Left cardiac atrium (tissue), 4 donors: ENCODE results near the gene YES1. TPM values are rescaled to one million over a fixed set of nuclear protein-coding genes. Genes with fewer than 3 reads are reported as not detected.
"Not testable (repeated sequence)": the region's sequence is repeated elsewhere in the genome, so short reads cannot be mapped to it uniquely, and the experiment has no call there.

Source experiments
- ATAC-seq, 2 donors: fragments of 200-7000 bp; cut with Tn5 transposase; one replicate each; pipeline ENCODE4 v1.9.1; 2020; ENCODE audit warnings: mild to moderate bottlenecking in 2 of 2, moderate library complexity in 2 of 2
- DNase-seq: peaks from one replicate; pipeline ENCODE4 v3.0.0-alpha.2; 2020
- intact Hi-C, 2 donors: fragments of 100-400 bp; cut with DNase I; formaldehyde crosslinking; loops; one replicate each; pipeline versions ENCODE4 v1.14.1 to v1.15.1; 2022 to 2023
- total RNA-seq, 2 donors: library from RNA; stranded (reverse); fragmentation: NEBNext Ultra II Directional; extraction: Animal tissue kit (Norgen Biotek cat#: 25700); gene quantifications; one replicate each; pipeline ENCODE4 v1.2.1, GENCODE V29; 2021
- donor health status: DM: no; HTN: yes; CAD: no.
- donor health status: DM: no; HTN: yes; CAD: no; lungs with severe emphysema.
- donor health status: DM: yes; HTN: yes; CAD: no.
- donor health status: Dilated cardiomyopathy.

Gene YES1
- total RNA-seq, 2 donors from 2014 or later = 22.8 to 32.6 TPM

- intact Hi-C loops = no loop called here
- DNase-seq = no peak
- no peak for ATAC-seq
Observed at GRCh38 chr18:805008-805754, 6.9 kb downstream of the YES1 start.

GRCh38 chr18:801137-801536 lies 10.9 kb downstream of the YES1 start:
- no peak for DNase-seq
- no peak for ATAC-seq
- intact Hi-C loops = no loop called here

GRCh38 chr18:799943-800342 lies 12.1 kb downstream of the YES1 start:
- intact Hi-C loops = no loop called here
- ATAC-seq (no peak), DNase-seq (no peak)

DNA sequence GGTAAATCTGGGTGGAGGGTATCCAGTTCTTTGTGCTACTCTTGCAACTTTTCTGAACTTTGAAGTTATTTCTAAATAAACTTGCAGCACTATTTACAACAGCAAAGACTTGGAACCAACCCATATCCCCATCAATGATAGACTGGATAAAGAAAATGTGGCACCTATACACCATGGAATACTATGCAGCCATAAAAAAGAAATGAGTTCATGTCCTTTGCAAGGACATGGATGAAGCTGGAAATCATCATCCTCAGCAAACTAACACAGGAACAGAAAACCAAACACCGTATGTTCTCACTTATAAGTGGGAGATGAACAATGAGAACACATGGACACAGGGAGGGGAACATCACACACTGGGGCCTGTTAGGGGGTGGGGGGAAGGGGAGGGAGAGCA lies 16.7 kb downstream of the YES1 start:
- ATAC-seq, intact Hi-C loops, DNase-seq: not testable (repeated sequence)

- no peak for DNase-seq
- intact Hi-C loops = no loop called here
- no peak for ATAC-seq
Observed at GRCh38 chr18:789397-789796, 22.6 kb downstream of the YES1 start.

- ATAC-seq (no peak), DNase-seq (no peak)
- intact Hi-C loops = no loop called here
Observed at GRCh38 chr18:785242-785641, 26.8 kb downstream of the YES1 start.

DNA sequence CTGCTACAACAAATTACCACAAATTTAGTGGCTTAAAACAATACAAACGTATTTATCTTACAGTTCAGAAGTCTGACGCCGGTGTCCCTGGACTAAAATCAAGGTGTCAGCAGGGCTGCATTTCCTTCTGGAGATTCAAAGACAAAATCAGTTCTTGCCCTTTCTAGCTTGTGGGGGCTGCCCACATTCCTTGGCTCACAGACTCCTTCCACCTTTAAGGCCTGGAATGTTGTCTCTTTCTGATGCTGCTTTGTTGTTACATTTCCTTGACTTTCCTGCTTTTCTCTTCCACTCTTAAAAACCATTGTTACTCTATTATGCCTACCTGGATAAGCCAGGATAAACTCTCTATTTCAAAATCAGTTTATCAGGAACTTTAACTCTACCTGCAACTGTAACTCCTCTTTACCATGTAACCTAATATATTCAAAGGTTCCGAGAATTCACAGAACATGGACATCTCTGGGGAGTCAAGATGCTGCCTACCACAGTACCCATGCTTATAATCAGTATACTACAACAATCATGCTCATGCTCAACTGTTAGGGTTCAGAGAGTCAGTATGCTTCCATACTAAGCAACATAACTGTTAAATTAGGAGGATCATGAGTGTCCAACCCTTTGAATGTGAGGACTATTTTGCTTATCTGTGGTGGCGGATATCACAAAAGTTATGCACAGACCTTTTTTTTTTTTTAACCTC lies 27.4 kb downstream of the YES1 start:
- no peak for ATAC-seq
- intact Hi-C loops = no loop called here

DNA sequence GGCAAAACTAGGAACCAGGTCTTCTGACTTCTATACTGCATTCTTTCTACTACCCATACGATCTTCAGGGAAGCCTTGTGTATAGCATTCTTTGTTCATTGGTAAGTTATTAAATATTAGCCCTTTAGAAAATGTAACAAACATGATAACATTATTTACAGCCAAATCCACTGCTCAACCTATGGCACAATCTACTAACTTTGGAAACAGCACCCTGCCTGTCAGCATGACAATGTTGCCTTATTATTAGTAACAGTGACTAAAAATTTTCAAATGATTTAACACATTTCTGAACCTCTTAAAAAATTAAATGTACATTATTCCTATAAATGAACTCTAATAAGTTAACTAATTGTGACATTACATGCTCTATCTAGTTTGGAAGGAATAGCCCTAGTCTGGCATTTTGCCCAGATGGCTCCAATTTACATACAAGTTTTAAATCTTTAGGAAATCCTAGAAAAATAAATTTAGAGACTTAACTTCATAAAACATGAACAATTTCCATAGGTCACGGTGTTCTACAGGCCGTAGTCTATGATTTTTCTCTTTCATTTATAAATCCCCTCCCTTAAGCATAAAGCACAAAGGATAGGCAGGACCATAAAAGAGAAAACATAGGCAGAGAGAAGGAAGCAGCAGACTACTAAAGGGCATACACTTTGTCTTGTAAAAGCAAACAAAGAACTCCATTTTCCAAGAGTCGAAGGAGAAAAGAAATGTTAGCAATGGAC lies 33.7 kb downstream of the YES1 start:
- intact Hi-C loops = loop anchor here in 1 of 2 donors (2.0 to 5.0 kb wide), 2 partner anchors 34 kb away; partner anchors contain the start of gene YES1
- DNase-seq (no peak), ATAC-seq (no peak)

More for the DNA sequence above, 27.4 kb downstream of the YES1 start:
- DNase-seq = no peak

DNA sequence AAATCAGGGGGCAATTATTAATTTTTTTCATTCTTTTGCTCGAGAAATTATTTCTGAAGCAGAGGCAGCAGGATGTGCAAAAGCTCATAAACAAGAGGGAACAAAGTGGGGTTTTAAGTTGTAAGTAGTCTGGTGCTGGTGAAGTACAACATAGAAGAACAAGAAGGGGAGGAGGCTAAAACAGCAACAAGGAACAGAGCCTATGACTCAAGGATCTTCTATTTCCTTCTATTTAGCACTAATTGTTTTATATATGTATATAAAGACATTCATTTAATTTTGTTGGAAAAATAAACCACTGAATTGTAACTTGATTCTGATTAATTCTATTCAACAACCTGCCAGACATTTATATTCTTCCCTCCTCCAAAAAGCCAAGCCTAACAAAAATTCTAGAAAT lies 35.0 kb downstream of the YES1 start:
- ATAC-seq (no peak), DNase-seq (no peak)

DNA sequence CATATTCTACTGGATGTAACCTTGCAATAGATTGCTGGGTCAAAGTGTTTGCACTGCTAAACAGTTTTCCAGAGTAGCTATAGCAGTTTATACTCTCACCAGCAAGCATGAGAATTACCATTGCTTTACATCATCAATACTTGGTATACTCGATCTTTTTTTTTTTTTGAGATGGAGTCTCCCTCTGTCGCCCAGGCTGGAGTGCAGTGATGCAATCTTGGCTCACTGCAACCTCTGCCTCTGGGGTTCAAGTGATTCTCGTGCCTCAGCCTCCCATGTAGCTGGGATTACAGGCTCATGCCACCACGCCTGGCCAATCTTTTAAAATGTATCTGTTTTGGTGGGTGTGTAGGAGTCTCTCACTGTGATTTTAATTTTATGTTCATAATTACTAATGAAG lies 36.0 kb downstream of the YES1 start:
- not testable (repeated sequence) for ATAC-seq, DNase-seq
- intact Hi-C loops = loop anchor here in 1 of 2 donors (5.0 kb wide), 1 partner anchor 36 kb away; the partner anchor contains the start of gene YES1

More for the DNA sequence above, 35.0 kb downstream of the YES1 start:
- intact Hi-C loops = loop anchor here in 1 of 2 donors (5.0 kb wide), 1 partner anchor 35 kb away; the partner anchor contains the start of gene YES1

GRCh38 chr18:774811-775210 lies 37.2 kb downstream of the YES1 start:
- DNase-seq = no peak
- intact Hi-C loops = loop anchor here in 1 of 2 donors (5.0 kb wide), 1 partner anchor 37 kb away; the partner anchor contains the start of gene YES1

DNA sequence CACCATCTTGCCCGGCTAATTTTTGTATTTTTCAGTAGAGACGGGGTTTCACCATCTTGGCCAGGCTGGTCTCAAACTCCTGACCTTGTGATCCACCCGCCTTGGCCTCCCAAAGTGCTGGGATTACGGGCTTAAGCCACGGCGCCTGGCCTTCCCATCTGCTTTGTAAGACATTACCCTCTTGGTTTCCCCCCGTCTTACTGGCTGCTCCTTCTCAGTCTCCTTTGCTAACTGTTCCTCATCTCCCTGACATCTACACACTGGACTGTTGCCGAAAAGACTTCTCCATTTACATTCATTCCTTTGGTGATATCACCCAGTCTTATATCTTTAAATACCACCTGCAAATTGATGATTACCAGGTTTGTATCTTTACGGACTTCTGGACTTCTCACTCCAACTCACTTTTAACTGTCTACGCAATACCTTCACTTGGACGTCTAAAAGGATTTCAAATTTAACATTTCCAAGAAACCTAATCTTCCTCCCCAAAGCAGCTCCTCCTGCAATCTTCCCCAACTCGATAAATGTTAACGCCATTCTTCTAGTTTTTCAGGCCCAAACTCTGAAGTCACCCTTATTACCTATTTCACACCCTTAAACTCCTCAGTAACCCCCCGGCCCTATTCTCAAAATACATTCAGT lies 37.9 kb downstream of the YES1 start:
- no peak for ATAC-seq
- intact Hi-C loops = no loop called here
- DNase-seq = no peak

More at GRCh38 chr18:774811-775210, 37.2 kb downstream of the YES1 start:
- ATAC-seq = no peak

DNA sequence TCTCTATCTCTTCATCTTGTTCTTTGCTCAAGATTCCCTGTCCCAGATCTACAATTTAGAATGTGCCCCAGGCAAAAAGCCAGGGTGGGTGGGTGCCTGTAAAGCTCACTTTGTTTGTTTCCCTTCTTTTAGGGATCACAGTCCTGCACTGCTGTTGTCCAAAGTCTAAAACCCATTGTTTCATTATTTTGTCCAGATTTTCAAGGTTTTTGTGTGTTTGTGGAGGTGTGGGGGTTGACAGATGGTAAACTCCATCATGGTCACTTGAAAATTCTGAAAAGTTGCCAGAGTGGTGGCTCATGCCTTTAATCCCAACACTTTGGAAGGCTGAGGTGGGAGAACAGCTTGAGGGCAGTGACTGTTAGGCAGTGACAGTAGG lies 41.5 kb downstream of the YES1 start:
- intact Hi-C loops = no loop called here
- DNase-seq (no peak), ATAC-seq (no peak)

DNA sequence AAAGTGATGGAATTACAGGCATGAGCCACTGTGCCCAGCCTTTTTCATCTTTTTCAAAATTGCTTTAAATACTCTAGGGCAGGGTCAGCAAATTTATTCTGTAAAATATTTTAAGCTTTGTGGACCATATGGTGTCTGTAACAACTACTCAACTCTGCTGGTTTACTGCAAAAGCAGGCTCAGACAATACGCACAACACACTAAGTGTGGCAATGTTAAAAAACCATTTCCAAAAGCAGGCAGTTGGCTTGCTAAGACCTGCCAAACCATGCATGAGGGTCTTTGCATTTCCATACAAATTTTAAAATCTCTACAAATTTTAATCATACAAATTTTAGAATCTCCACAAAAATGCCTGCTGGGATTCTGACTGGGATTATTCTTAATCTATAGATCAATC lies 44.1 kb downstream of the YES1 start:
- no peak for DNase-seq
- no peak for ATAC-seq
- intact Hi-C loops = no loop called here

DNA sequence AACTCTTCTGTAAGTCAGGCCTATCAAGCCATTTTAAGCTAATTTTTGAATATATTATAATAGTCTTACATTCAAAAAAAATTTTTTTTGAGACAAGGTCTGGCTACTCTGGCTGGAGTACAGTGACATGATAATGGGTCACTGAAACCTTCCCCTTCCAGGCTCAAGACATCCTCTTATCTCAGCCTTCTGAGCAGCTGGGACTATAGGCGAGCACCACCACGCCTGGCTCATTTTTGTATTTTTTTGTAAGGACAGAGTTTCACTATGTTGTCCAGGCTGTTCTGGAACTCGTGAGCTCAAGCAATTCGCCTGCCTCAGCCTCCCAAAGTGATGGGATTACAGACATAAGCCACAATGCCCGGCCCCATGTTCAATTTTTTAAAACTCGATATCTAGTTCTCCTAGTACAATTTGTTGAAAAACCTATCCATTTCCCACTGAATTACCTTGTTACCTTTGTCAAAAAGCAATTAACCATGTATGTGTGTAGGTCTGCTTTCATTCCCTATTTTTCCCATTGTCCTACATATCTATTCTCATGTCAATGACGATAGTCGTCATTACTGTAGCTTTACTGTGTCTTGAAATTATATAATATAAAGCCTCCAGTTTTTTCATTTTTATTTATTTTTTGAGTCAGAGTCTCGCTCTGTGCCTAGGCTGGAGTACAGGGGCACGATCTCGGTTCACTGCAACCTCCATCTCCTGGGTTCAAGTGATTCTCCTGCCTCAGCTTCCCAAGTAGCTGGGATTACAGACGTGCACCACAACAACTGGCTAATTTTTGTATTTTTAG lies 44.8 kb downstream of the YES1 start:
- DNase-seq = no peak
- intact Hi-C loops = no loop called here
- ATAC-seq = no peak

DNA sequence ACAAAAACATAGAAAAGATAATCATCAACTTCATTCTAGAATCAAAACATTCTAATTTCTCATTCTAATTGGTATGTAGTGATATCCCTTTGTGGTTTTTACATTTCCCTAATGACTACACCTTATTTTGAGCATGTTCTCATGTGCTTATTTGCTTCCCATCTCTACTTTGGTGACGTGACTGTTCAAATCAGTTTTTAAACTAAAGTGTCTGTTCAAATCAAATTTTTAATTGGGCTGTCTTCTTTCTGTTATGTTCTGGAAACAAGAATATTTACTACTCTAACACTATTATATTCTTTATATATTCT lies 45.5 kb downstream of the YES1 start:
- intact Hi-C loops = no loop called here
- ATAC-seq (no peak), DNase-seq (no peak)

DNA sequence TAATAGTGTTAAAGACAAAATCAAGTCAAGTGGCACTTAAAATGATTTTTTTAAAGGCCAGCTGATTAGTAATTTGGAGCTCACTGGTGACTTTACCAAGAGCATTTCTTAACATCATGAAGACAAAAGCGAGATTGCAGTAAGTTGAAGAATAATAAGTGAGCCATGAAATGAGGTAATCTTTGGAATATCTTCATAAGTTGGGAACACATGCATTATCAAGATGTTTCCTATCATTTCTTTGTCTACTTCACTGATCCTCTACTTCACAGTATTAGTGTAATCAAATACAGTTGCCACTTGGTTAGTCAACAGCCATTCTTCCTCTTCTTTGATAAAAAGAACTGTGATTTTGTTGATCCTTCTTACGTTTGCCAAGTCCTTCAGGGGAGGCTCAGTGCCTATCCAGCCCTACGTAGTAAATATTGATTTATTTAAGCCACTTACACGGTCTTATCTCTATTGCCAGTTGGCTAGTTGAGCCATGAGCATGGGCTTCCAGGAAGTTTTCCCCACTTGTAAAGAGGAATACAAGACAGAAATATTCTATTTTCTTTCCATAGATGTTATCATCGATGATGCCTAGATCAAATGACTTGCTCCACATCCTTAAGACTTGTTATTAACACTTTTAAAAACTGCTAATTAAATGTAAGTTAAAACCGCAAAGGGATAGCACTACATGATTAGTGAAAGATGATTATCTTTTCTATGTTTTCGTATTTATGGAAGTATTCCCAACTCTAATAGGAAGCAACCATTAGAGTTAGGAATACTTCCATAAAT lies 46.1 kb downstream of the YES1 start:
- intact Hi-C loops = no loop called here
- DNase-seq (no peak), ATAC-seq (no peak)

GRCh38 chr18:759864-760263 lies 52.2 kb downstream of the YES1 start:
- ATAC-seq, DNase-seq, intact Hi-C loops: not testable (repeated sequence)
